ENCODE data around the gene SLC6A6.

Gene SLC6A6

GRCh38 chr3:14486460-14486859, 84.1 kb downstream of the SLC6A6 start:
- DNase-seq (ENCODE audit: low read depth in 2 of 2) = no peak

DNA sequence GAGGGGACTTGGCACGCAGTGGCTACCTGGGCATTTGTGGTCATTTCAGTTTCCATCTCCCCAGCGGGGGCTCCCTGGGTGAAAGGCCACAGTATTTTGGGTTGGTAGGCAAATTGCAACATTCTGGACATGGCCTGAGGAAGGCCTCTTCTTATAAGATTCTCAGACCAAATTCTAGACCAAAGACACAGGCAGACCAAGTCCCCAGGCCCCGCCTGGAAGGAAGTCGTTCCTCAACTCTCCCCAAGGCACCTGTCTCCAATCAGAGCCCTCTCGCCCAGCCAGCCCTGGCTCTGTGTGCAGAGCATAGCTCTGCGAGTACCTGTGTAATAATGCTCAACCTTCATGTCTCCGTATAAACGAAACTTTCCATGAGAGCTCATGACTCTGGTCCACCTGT, 84.7 kb downstream of the SLC6A6 start:
- no peak for DNase-seq (ENCODE audit: low read depth in 2 of 2)

DNA sequence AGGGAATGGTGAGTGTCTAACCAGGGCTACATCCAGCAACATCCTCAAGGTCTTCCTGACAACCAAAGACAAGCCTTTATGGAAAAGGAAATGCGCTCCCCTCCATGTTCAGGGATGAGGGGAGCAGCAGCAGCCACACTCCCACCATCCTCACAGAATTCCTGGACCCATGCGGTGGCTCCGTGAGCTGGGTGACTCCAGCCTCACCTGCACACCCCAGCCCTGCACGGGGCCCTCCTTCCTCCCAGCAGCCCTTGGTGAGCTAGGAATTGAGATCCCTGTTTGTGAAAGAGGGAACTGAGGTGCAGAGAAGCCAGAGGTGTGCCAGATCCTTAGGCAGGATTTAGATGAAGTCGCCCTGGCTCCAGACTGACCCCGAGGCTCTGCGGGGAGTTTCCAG, 85.4 kb downstream of the SLC6A6 start:
- no peak for DNase-seq (ENCODE audit: low read depth in 2 of 2)

DNA sequence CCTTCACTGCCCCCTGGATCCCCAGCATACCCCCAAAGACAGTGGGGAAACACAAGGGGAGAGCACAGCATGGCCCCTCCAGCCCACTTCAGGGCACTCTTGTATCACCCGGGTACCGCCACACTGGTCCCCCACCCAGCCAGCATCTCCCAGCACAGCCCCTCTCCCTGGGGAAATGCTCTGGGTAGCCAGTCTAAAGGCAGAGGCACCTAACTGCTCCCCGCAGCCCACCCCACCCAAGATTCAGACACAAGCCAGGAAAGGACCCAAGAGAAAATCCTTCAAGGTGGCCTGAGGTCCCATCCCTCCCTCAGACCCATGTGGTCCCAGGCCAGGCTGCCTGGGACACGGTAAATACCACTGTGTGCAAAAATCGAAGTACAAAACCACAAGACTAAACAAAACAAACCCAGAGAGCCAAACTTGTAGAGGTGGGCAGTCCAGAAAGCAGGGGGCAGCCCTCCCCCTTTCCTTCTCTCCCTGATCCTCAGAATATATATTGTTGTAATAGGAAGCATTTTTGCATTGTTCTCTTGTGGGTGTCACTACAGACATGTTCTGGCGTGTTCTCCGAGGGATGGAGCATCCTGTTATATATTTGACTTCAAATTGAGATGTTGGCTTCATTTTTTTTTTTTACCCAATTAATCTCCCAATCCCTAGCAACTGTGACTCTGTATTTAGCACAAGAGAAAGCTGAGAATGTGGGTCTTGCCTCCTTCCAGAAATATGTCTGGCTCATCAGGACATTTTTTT, 86.1 kb downstream of the SLC6A6 start:
- no peak for DNase-seq (ENCODE audit: low read depth in 2 of 2)

GRCh38 chr3:14489641-14490040, 87.2 kb downstream of the SLC6A6 start:
- DNase-seq (ENCODE audit: low read depth in 2 of 2) = no peak

- no peak for DNase-seq (ENCODE audit: low read depth in 2 of 2)
These were observed 87.8 kb downstream of the SLC6A6 start for GRCh38 chr3:14490255-14490654.

DNA sequence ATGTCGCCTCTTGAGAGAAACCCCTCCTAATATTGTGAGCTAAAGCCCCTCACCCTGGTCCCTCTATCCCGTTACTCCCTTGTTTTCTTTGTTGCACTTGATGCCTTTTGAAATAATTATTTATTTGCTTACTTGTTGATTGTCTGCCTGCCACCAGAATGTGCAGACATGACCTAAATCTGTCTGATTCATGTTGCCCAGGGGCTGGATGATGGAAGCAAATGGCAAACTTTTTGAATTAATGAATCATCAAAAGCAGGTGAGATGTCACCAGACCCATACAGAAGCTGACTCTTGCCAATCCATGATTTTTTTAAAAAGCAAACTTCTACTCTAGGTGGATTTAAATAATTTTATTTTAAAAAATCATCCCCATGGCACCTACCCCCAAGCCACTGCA, 88.4 kb downstream of the SLC6A6 start:
- no peak for DNase-seq (ENCODE audit: low read depth in 2 of 2)

GRCh38 chr3:14491396-14492190, 89.2 kb downstream of the SLC6A6 start:
- DNase-seq (ENCODE audit: low read depth in 2 of 2) = no peak

GRCh38 chr3:14492948-14493881, 90.8 kb downstream of the SLC6A6 start:
- no peak for DNase-seq (ENCODE audit: low read depth in 2 of 2)

GRCh38 chr3:14494279-14494972, 92.0 kb downstream of the SLC6A6 start:
- DNase-seq (ENCODE audit: low read depth in 2 of 2) = no peak

- DNase-seq (ENCODE audit: low read depth in 2 of 2) = no peak
These were observed 92.5 kb downstream of the SLC6A6 start for GRCh38 chr3:14494973-14495300.

- no peak for DNase-seq (ENCODE audit: low read depth in 2 of 2)
These were observed 93.9 kb downstream of the SLC6A6 start for GRCh38 chr3:14496351-14496750.

- no peak for DNase-seq (ENCODE audit: low read depth in 2 of 2)
These were observed 94.9 kb downstream of the SLC6A6 start for GRCh38 chr3:14497321-14497720.

DNA sequence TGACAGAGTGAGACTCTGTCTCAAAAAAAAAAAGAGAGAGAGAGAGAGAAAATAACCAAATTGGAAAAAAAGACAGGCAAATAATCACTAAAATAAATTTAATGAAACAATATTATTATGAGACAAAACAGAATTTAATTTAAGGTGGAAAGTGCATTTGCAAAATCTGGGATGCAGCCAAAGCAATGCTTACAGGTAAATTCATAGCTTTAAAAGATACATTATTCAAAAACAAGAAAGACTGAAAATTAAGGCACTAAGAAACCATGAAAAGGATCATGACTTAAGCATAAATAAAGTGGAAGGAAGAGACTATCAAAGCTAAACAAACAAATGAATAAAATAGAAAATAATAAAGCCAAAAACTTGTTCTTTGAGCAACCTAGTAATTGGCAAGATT, 100.1 kb downstream of the SLC6A6 start:
- no peak for DNase-seq (ENCODE audit: low read depth in 2 of 2)

- no peak for DNase-seq (ENCODE audit: low read depth in 2 of 2)
These were observed 100.8 kb downstream of the SLC6A6 start for GRCh38 chr3:14503033-14503705.

GRCh38 chr3:14503706-14504065, 101.3 kb downstream of the SLC6A6 start:
- DNase-seq (ENCODE audit: low read depth in 2 of 2) = no peak

GRCh38 chr3:14505001-14505802, 102.8 kb downstream of the SLC6A6 start:
- DNase-seq (ENCODE audit: low read depth in 2 of 2) = no peak

- no peak for DNase-seq (ENCODE audit: low read depth in 2 of 2)
These were observed 103.5 kb downstream of the SLC6A6 start for GRCh38 chr3:14505803-14506500.

GRCh38 chr3:14506626-14507304, 104.4 kb downstream of the SLC6A6 start:
- DNase-seq (ENCODE audit: low read depth in 2 of 2) = no peak

All from stimulated activated CD8-positive, alpha-beta memory T cell treated with anti-CD3 and anti-CD28 coated beads, Interleukin-2, amount 100 ng/mL, for 1 hour (primary cell).